HG02623 (cell line): ENCODE measurements around the gene EGFL8.
"Not testable (repeated sequence)": the region's sequence is repeated elsewhere in the genome, so short reads cannot be mapped to it uniquely, and the experiment has no call there.

Experiments used
- ATAC-seq: cut with Tn5 transposase; IDR thresholded peaks from one replicate; pipeline ENCODE4 v1.9.1; 2021; ENCODE audit warnings: moderate library complexity; ENCODE audit not compliant: unreplicated experiment

Gene EGFL8

GRCh38 chr6:32164295-32164694 is at the start of gene EGFL8:
Gene EGFL8 (plus strand): TSS chr6:32164595. CDS start chr6:32166166, 1,571 bp downstream.
- no peak for ATAC-seq

DNA sequence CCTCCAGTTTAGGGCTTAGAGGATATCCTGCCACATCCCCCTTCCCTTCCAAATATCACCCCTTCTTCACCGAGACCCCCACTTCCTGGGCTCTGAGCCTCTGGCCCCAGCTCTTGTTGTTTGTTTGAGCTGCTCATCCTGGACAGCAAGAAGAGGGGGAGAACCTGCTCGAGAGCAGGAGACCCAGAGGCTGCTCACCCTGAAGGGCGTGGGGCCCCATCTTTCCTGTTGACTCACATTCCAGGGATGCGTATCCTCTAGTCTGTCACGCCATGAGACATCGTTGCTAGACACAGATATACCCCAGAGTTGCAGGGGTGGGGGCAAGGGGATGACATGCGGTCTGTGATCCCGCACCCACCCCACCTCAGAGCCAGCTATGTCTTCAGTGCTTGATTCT is 49.6 kb upstream of the EGFL8 start:
- no peak for ATAC-seq

DNA sequence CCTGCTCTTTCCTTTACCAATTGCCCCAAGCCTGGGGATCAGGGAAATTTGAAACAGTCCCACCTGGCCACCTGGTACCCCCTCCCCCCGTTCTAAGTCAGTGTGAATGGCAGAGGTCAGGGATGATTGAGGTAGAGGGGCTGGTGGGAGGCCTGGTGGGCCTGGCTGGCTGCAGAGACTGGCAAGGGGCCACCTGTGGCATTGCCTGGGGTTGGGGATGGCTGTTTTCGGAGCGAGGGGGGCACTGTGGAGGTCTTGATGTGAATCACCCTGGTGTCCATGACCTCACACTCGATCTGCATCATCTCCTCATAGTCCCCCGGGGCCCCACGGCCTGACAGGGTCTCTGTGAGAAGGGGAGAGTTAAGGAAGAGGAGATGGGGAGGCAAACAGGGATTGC is 48.8 kb upstream of the EGFL8 start:
- ATAC-seq = no peak

DNA sequence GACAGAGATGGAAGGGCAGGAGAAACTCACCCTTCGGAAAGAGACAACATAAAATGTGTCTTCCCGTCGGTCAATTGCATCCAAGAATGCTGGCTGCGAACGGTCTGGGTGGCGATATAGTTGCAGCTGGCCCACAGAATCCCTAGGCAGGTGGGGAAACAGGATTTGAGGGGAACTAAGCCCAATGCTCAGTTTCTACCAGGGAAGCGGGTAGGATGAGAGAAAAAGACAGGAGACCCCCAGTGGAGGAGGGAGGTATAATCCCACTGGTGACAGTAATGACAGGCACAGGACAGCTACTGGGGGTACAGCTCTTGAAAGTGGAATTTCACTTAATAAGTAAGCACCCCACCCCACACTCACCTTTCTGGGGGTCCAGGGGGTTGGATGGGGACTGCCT is 47.7 kb upstream of the EGFL8 start:
- no peak for ATAC-seq

GRCh38 chr6:32117461-32117860 is 46.9 kb upstream of the EGFL8 start:
- ATAC-seq = no peak

DNA sequence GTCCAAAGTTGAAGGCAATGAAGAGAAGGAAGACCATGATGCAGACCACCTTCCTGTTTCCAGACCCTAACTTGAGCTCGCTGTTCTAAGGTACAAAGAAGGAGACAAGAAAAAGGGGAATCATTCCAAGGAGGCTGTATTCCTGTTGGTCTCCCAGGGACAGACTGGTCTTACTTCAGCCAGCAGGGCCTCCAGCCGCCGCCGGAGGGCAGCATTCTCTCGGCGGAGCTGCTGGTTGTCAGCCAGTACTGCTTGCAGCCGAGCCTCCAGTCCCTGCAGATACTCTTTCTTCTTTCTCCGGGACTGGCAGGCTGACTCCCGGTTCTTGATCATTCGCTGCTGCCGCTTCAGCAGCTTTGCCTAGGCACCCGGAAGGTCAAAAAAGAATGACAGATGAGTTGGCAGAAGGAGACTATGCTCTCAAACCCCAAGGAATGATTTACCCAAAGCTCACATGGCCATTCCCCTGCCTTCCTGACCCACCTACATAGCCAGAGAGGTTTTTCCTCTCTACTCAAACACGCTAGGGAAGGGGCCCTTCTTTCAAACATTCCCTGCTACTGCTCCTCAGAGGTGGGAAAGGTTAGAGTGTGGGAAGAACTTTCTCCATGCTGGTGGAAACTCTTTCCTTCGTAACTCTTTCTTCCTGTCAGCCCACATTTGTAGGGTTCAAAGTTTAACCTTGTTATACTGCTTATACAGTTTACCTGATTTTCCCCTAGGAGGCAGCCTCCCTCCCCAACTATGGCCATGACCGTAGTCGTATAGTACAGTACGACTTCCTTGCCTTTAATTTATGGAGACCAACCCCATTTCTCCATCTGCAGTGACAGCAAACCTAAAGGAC is 45.4 kb upstream of the EGFL8 start:
- ATAC-seq = no peak

DNA sequence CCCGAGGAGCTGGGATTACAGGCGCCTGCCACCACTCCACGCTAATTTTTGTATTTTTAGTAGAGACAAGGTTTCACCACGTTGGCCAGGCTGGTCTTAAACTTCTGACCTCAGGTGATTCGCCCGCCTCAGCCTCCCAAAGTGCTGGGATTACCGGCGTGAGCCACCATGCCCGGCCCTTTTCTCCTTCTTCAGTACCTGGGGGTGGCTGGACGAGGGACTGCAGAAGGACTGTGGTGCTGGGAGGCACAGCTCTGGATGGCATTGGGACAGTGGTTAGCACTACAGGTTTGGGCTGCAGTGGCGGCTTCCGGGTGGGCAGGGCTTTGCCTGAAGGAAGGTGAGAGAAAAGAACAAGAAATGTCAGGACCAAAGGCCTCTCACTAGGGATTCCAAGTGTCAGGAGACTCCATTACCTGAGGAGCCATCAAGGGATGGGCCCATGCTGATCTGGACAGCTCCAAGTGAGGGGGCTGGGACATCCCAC is 43.8 kb upstream of the EGFL8 start:
- ATAC-seq = no peak

DNA sequence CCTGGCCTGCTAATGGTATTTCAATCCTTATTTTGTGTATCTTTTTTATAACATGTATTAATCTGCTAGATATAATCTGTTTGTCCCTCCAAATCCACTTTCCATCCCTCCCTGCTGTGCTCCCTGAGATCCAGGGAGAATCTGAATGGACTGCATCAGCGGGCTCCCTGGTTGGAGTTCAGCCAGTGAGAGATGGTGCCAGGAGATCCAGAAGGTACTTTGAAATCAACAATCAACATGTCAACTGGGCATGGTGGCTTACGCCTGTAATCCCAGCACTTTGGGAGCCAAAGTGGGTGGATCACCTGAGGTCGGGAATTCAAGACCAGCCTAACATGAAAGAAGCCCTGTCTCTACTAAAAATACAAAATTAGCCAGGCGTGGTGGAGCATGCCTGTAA is 40.7 kb upstream of the EGFL8 start:
- ATAC-seq = no peak

GRCh38 chr6:32126880-32127279 is 37.5 kb upstream of the EGFL8 start:
- ATAC-seq = no peak

GRCh38 chr6:32127409-32127716 is 37.0 kb upstream of the EGFL8 start:
- no peak for ATAC-seq

DNA sequence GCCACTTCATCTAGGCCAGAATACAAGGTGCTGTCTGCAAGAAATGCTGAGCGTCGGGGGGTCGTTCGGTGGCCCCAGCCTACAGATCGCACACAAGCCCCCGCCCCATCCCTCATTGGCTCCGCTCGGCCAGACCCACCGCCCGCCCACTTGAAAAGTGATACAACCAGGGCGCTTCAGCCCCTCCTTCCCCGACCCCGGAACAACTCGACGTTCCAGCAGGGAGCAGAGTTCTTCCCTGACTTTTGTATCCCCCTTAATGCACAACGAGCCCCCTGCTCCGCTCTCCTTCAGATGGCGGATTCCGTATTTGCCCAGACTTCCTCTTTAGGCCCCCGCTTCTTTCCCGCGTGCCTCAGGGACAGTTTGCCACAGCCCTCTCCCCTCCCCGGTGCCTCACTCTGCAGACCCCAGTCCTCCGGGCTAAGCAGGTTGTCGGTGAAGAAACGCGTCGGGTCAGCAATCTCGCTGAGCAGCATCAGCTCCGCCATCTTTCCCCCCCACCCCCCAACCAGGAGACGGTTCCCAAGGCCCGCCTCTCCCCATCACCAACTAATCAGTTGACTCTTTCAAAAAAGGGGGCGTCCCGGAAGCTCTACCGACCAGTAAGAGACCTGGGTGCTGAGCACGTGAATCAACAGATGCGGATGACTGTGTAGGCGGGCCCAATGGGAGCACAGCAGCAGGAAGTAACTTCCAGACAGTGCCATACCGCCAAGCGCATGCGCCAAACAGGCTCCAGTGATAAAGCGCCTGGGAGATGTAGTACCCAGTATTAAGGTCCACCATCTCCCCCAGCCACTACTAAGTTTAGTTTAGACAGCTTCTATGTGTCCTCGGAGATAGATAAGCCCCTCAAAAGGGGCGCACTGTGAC is 36.4 kb upstream of the EGFL8 start, which contains the start of gene ATF6B:
Gene ATF6B (minus strand): TSS at position 530 of the 876 bp plus-strand sequence. CDS start 39 bp downstream, at position 491.
- peak; percentile 86 for ATAC-seq

GRCh38 chr6:32128751-32129296 is 35.6 kb upstream of the EGFL8 start:
- no peak for ATAC-seq

GRCh38 chr6:32129297-32130088 is 34.9 kb upstream of the EGFL8 start:
- no peak for ATAC-seq

GRCh38 chr6:32131439-32131948 is 32.9 kb upstream of the EGFL8 start:
- ATAC-seq = no peak

- no peak for ATAC-seq
Measured at GRCh38 chr6:32132110-32132509, 32.3 kb upstream of the EGFL8 start.

GRCh38 chr6:32133786-32134185 is 30.6 kb upstream of the EGFL8 start:
- ATAC-seq = no peak

DNA sequence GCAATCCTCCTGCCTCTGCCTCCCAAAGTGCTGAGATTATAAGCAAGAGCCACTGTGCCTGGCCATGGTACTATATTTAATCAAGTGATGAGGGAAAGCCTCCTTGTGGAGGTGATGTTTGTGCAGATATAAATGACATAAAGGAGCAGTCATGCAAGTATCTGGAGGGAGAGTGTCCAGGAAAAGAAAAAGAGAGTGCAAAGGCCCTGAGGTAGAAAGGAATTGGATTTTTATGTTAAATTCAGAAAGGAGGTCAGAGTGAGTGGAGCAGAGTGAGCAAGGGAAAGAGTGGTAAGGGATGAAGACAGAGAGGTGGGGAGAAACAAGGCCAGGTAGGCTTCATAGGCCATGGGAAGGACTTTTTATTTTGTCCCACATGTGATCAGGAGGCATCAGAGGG is 26.9 kb upstream of the EGFL8 start:
- ATAC-seq = no peak

- ATAC-seq = no peak
Measured at GRCh38 chr6:32139590-32139989, 24.8 kb upstream of the EGFL8 start.

DNA sequence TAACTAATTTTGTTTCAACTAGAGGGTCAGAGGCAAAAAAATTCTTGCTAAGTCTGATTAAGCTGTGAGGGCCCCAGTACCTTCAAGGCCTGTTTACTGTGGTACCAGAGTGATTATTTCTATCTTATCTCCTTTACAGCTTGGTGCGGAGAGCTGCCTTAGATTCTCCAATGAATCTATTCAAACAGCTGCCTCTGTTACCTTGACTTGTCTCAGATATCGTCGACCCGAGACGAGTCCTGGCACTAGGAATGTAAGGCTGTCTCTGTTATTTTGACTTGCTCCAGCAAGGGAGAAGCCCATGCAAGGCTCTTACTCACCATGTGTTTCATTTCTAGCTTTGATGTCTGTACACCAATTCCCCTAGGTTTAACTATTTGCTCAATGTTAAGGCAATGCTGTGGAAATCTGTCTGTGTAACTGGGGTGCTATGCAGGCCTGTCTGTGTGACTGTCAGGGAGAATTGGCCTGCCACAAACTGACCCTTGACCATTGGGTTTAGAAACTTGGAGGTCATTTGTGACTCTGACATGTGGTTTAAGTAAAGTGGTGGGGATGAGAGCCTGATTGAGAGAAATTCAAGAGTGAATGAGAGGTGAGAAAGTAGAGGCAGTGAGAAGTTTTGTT is 23.9 kb upstream of the EGFL8 start:
- ATAC-seq = no peak

DNA sequence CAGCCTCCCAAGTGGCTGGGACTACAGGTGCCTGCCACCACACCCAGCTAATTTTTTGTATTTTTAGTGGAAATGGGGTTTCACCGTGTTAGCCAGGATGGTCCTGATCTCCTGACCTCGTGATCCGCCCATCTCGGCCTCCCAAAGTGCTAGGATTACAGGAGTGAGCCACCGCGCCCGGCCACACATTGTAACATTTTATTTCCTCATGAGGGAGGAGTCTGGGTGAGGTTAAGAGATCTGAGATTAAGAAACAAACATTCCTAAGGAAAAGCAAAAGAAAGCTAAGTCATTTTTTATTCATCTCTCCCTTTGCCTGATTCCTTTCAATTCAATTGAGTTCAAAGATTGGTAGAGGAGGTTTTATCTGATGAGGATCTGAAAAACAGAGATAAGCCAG is 20.2 kb upstream of the EGFL8 start:
- ATAC-seq = not testable (repeated sequence)
